ENCODE results near the gene CYTL1. TPM values are rescaled to one million over a fixed set of nuclear protein-coding genes. Genes with fewer than 3 reads are reported as not detected.

The CYTL1 gene
- total and polyA plus RNA-seq, 2 of the 4 experiments (the other 2 are of a cell fraction), result 1.3 to 7.4 TPM

DNA sequence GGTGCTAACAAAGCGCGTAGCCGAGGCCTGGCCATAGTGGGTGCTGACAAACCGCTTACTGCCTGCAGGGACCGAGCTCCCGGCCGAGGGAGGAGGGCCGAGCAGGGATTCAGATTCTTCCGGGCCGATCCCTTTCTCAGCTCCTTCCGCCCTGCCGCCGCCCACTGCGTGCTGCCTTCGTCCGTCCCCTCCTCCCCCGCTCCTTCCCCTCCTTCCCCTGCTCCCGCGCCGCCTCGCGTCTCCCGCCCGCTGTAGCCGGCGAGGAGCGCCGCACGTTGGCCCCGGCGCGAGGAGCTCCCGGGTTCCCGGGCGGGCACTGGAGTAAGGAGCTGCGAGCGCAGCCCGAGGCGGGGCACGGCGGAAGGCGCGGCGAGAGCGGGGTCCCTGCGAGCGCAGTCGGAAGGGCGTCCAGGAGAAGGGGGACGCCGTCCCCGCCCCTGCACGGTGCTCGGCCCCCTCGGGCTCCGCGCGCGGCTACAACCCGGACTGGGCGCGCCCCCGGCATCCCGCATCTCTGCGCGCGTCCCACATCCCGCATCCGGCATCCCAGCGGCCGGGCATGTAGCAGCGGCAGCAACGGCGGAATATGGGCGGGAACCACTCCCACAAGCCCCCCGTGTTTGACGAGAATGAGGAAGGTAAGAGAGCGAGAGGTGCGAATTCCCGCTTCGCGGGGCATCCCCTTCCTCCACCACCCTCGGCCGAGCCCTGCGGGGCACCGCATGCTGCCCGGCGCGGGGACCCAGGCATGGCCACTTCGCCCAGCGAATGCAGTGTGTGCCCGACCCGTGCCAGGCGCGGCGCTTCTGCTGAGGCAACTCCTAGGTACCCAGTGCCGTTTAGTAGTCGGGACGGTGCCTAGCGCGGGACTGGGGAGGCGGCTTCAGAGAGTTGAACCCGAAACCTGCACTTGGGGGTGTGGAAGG, 32.3 kb upstream of the CYTL1 start, which contains the start of gene STK32B (continued):
- TF ChIP-seq, protein P1, sequence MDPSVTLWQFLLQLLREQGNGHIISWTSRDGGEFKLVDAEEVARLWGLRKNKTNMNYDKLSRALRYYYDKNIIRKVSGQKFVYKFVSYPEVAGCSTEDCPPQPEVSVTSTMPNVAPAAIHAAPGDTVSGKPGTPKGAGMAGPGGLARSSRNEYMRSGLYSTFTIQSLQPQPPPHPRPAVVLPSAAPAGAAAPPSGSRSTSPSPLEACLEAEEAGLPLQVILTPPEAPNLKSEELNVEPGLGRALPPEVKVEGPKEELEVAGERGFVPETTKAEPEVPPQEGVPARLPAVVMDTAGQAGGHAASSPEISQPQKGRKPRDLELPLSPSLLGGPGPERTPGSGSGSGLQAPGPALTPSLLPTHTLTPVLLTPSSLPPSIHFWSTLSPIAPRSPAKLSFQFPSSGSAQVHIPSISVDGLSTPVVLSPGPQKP (IDR thresholded peaks at IDR 0.05; ENCODE audit: borderline replicate concordance, low read depth, low read length), result no peak
- TF ChIP-seq NFE2L2 (IDR thresholded peaks at IDR 0.05; ENCODE audit: low read depth, low read length), result no peak
